Jurkat, Clone E6-1 (cell line): ENCODE results near the gene DENND10.
"Not testable (repeated sequence)": the region's sequence is repeated elsewhere in the genome, so short reads cannot be mapped to it uniquely, and the experiment has no call there.

ENCODE experiments used
- DNase-seq: peaks from one replicate; pipeline ENCODE4 v3.0.0-alpha.2; 2011; ENCODE audit warnings: low read depth, low spot score
- H3K4me3 ChIP-seq: 2 replicates; pipeline ENCODE4 v1.5.1; 2011; ENCODE audit warnings: mild to moderate bottlenecking, low read length, control low read depth, moderate library complexity

Gene DENND10

GRCh38 chr10:119096641-119097415 lies 7.1 kb upstream of the DENND10 start:
- not testable (repeated sequence) for H3K4me3 ChIP-seq, DNase-seq

- H3K4me3 ChIP-seq, result no peak overlapping the region
- no peak for DNase-seq
Observed at GRCh38 chr10:119098576-119098975, 5.3 kb upstream of the DENND10 start.

- DNase-seq, result no peak
Observed at GRCh38 chr10:119100434-119101238, 3.3 kb upstream of the DENND10 start.

GRCh38 chr10:119101366-119102098 lies 2.4 kb upstream of the DENND10 start:
- no peak for DNase-seq

More at GRCh38 chr10:119100434-119101238, 3.3 kb upstream of the DENND10 start:
- H3K4me3 ChIP-seq, result no peak overlapping the region

GRCh38 chr10:119103241-119103902 lies 541 bp upstream of the DENND10 start:
- no peak overlapping the region for H3K4me3 ChIP-seq
- DNase-seq, result no peak

More at GRCh38 chr10:119101366-119102098, 2.4 kb upstream of the DENND10 start:
- no peak overlapping the region for H3K4me3 ChIP-seq

GRCh38 chr10:119104654-119105015 lies 722 bp downstream of the DENND10 start:
- no peak for DNase-seq
- peak overlapping the region; percentile 69 for H3K4me3 ChIP-seq

- DNase-seq, result no peak
- peak overlapping the region; percentile 69 for H3K4me3 ChIP-seq
Observed at GRCh38 chr10:119105155-119105554, 1.2 kb downstream of the DENND10 start.

GRCh38 chr10:119105899-119106298 lies 2.0 kb downstream of the DENND10 start:
- not testable (repeated sequence) for H3K4me3 ChIP-seq

GRCh38 chr10:119107106-119107505 lies 3.2 kb downstream of the DENND10 start:
- H3K4me3 ChIP-seq, DNase-seq: not testable (repeated sequence)

More at GRCh38 chr10:119105899-119106298, 2.0 kb downstream of the DENND10 start:
- DNase-seq, result not testable (repeated sequence)

- DNase-seq, H3K4me3 ChIP-seq: not testable (repeated sequence)
Observed at GRCh38 chr10:119107771-119108170, 3.9 kb downstream of the DENND10 start.

GRCh38 chr10:119112056-119112455 lies 8.1 kb downstream of the DENND10 start:
- H3K4me3 ChIP-seq, result no peak overlapping the region
- no peak for DNase-seq

- DNase-seq, result no peak
- no peak overlapping the region for H3K4me3 ChIP-seq
Observed at GRCh38 chr10:119113751-119114732, 10.1 kb downstream of the DENND10 start.

GRCh38 chr10:119115926-119116325 lies 12.0 kb downstream of the DENND10 start:
- no peak overlapping the region for H3K4me3 ChIP-seq
- no peak for DNase-seq

GRCh38 chr10:119116326-119116951 lies 12.5 kb downstream of the DENND10 start:
- DNase-seq, result no peak

GRCh38 chr10:119118231-119118630 lies 14.3 kb downstream of the DENND10 start:
- no peak for DNase-seq
- no peak overlapping the region for H3K4me3 ChIP-seq

More at GRCh38 chr10:119116326-119116951, 12.5 kb downstream of the DENND10 start:
- no peak overlapping the region for H3K4me3 ChIP-seq

GRCh38 chr10:119119400-119119799 lies 15.5 kb downstream of the DENND10 start:
- no peak overlapping the region for H3K4me3 ChIP-seq
- DNase-seq, result no peak

- no peak for DNase-seq
- no peak overlapping the region for H3K4me3 ChIP-seq
Observed at GRCh38 chr10:119120413-119120867, 16.5 kb downstream of the DENND10 start.
